CD14-positive monocyte (primary cell): Measurements from ENCODE around the gene HOXA13. TPM values are rescaled to one million over a fixed set of nuclear protein-coding genes. Genes with fewer than 3 reads are reported as not detected.

Source experiments
- DNase-seq, 3 donors: peaks; one replicate each; pipeline ENCODE4 v3.0.0-alpha.2; 2011 to 2022
- H2AFZ ChIP-seq: 2 replicates; pipeline ENCODE4 v1.6.0; 2012; ENCODE audit warnings: mild to moderate bottlenecking, low read depth, low read length, inconsistent platforms; ENCODE audit not compliant: insufficient read depth, poor library complexity, severe bottlenecking
- H3K27ac ChIP-seq, 2 donors: 1 replicate in 1 of 2; 2 replicates in 1 of 2; pipeline ENCODE4 v1.5.1; 2012 to 2013; ENCODE audit warnings: low read length in 2 of 2, control low read depth in 1 of 2, inconsistent platforms in 1 of 2, low read depth in 1 of 2, mild to moderate bottlenecking in 1 of 2
- H3K27me3 ChIP-seq, 2 donors: one replicate each; pipeline versions ENCODE4 v1.6.0 to v1.6.1; 2011 to 2013; ENCODE audit warnings: low read length in 2 of 2; ENCODE audit not compliant: control insufficient read depth in 2 of 2, insufficient read depth in 2 of 2
- H3K36me3 ChIP-seq, 2 donors: replicated peaks in 1 of 2; 1 replicate in 1 of 2; 2 replicates in 1 of 2; pipeline versions ENCODE4 v1.5.1 to v1.6.1; 2012 to 2013; ENCODE audit warnings: low read length in 2 of 2, control low read depth in 1 of 2, inconsistent platforms in 1 of 2, mild to moderate bottlenecking in 1 of 2; ENCODE audit not compliant: insufficient read depth in 2 of 2, control insufficient read depth in 1 of 2
- H3K4me1 ChIP-seq, 2 donors: 1 replicate in 1 of 2; 2 replicates in 1 of 2; pipeline versions ENCODE4 v1.5.1 to v1.6.1; 2012 to 2013; ENCODE audit warnings: low read length in 2 of 2, control low read depth in 1 of 2, inconsistent platforms in 1 of 2, mild to moderate bottlenecking in 1 of 2, moderate library complexity in 1 of 2; ENCODE audit not compliant: insufficient read depth in 2 of 2, control insufficient read depth in 1 of 2
- H3K4me2 ChIP-seq: replicated peaks from 2 replicates; pipeline ENCODE3; 2012; ENCODE audit warnings: low read length, moderate library complexity, mild to moderate bottlenecking; ENCODE audit not compliant: poor library complexity, severe bottlenecking; ENCODE audit errors: extremely low read depth
- H3K4me3 ChIP-seq, 3 experiments: fragments of 200-600 bp in 1 of 3; sonication (generic) in 1 of 3; replicated peaks in 1 of 3; 1 replicate in 2 of 3; 2 replicates in 1 of 3; pipeline ENCODE4 v1.5.1; 2011 to 2013; ENCODE audit warnings: low read length in 3 of 3, mild to moderate bottlenecking in 3 of 3, control low read depth in 2 of 3, low read depth in 2 of 3, inconsistent platforms in 1 of 3, moderate library complexity in 1 of 3
- H3K79me2 ChIP-seq: 2 replicates; pipeline ENCODE4 v1.6.0; 2012; ENCODE audit warnings: mild to moderate bottlenecking, control low read depth, inconsistent platforms, low read length, moderate library complexity; ENCODE audit not compliant: insufficient read depth
- H3K9ac ChIP-seq: 2 replicates; pipeline ENCODE4 v1.6.0; 2017; ENCODE audit warnings: low read length, mild to moderate bottlenecking; ENCODE audit not compliant: insufficient read depth, poor library complexity, severe bottlenecking
- H3K9me3 ChIP-seq, 2 donors: replicated peaks in 1 of 2; 1 replicate in 1 of 2; 2 replicates in 1 of 2; pipeline versions ENCODE4 v1.5.1 to v1.6.1; 2012 to 2013; ENCODE audit warnings: low read length in 2 of 2, control low read depth in 1 of 2; ENCODE audit not compliant: control insufficient read depth in 1 of 2, insufficient read depth in 1 of 2
- H4K20me1 ChIP-seq: 2 replicates; pipeline ENCODE4 v1.6.0; 2012; ENCODE audit warnings: mild to moderate bottlenecking, low read length, control low read depth, moderate library complexity; ENCODE audit not compliant: insufficient read depth
- H3K27ac Mint-ChIP-seq, 7 donors: one replicate each; pipeline ENCODE4 v1.8.0; 2020; ENCODE audit warnings: mild to moderate bottlenecking in 7 of 7, mixed read lengths in 7 of 7, moderate library complexity in 6 of 7, inconsistent platforms in 2 of 7
- H3K27me3 Mint-ChIP-seq, 3 donors: one replicate each; pipeline ENCODE4 v1.8.0; 2021 to 2022; ENCODE audit warnings: low read depth in 3 of 3, mild to moderate bottlenecking in 3 of 3, mixed read lengths in 3 of 3, moderate library complexity in 3 of 3, inconsistent platforms in 1 of 3
- H3K36me3 Mint-ChIP-seq, 2 donors: one replicate each; pipeline ENCODE4 v1.8.0; 2020; ENCODE audit warnings: mixed read lengths in 2 of 2, inconsistent platforms in 1 of 2, mild to moderate bottlenecking in 1 of 2
- H3K4me1 Mint-ChIP-seq: one replicate; pipeline ENCODE4 v1.8.0; 2020; ENCODE audit warnings: mild to moderate bottlenecking, mixed read lengths
- H3K4me3 Mint-ChIP-seq, 2 donors: one replicate each; pipeline ENCODE4 v1.8.0; 2020; ENCODE audit warnings: mild to moderate bottlenecking in 2 of 2, mixed read lengths in 2 of 2, moderate library complexity in 1 of 2
- H3K9me3 Mint-ChIP-seq, 7 donors: one replicate each; pipeline ENCODE4 v1.8.0; 2020 to 2022; ENCODE audit warnings: mixed read lengths in 7 of 7, mild to moderate bottlenecking in 6 of 7, moderate library complexity in 6 of 7, inconsistent platforms in 2 of 7
- CTCF ChIP-seq: fragments of 200-600 bp; IDR thresholded peaks from one replicate; pipeline ENCODE4 v1.8.0; 2022; ENCODE audit warnings: antibody characterized with exemption, mild to moderate bottlenecking
- WGBS: methylation state at CpG from one replicate; pipeline ENCODE4 v1.1.5; 2013; ENCODE audit warnings: missing lambda C conversion rate; ENCODE audit not compliant: insufficient coverage; 5-methylcytosine and 5-hydroxymethylcytosine counted together
- intact Hi-C, 2 donors: fragments of 100-400 bp; cut with micrococcal nuclease; formaldehyde crosslinking; loops; one replicate each; pipeline versions ENCODE4 v1.15.0 to v1.15.1; 2023
- polyA plus RNA-seq, 3 donors: library from polyadenylated mRNA; depleted of rRNA in 1 of 3; unstranded in 2 of 3; stranded (reverse) in 1 of 3; fragments of 300-500 nt in 2 of 3; fragments of >200 nt in 1 of 3; fragmentation: Illumina TruSeq in 2 of 3; gene quantifications; 1 replicate in 2 of 3; 2 replicates in 1 of 3; pipeline ENCODE4 v1.2.3, GENCODE V29; 2012 to 2021

The HOXA13 gene
- polyA plus RNA-seq, 3 donors = not detected

GRCh38 chr7:27179030-27179429 is 20.9 kb downstream of the HOXA13 start:
- no peak overlapping the region for H3K9ac ChIP-seq
- H3K27me3 ChIP-seq = peaks cover 52 to 100% of the 10 kb centered on the region in 2 donors
- Mint-ChIP-seq H3K9me3 (peaks cover 0 to 28% (median 12%) of the 10 kb centered on the region in 7 donors), H3K4me1 (peaks cover 27% of the 10 kb centered on the region), H3K36me3 (peaks cover 0 to 14% of the 10 kb centered on the region in 2 donors), H3K27ac (no peak overlapping the region), H3K27me3 (peaks cover 90 to 96% (median 96%) of the 10 kb centered on the region in 3 donors), H3K4me3 (peak overlapping the region; percentile 59 to 89)
- H3K4me1 ChIP-seq = peaks cover 20 to 25% of the 10 kb centered on the region in 2 donors
- no peak overlapping the region for H3K4me2 ChIP-seq
- H3K4me3 ChIP-seq = no peak overlapping the region
- H3K9me3 ChIP-seq = peaks cover 8 to 34% of the 10 kb centered on the region in 2 donors
- TF ChIP-seq CTCF = no peak
- no peaks in the 10 kb centered on the region for H3K79me2 ChIP-seq
- H2AFZ ChIP-seq = no peak overlapping the region
- H3K36me3 ChIP-seq = no peaks in the 10 kb centered on the region
- no peaks in the 10 kb centered on the region for H4K20me1 ChIP-seq
- DNase-seq = no peak
- intact Hi-C loops = no loop called here
- 91% methylated on average over 7 of the region's 14 CpGs for WGBS
- no peak overlapping the region for H3K27ac ChIP-seq

- H3K4me1 ChIP-seq = peaks cover 15 to 25% of the 10 kb centered on the region in 2 donors
- H3K27me3 Mint-ChIP-seq = peaks cover 86 to 95% (median 92%) of the 10 kb centered on the region in 3 donors
- H3K27ac Mint-ChIP-seq = no peak overlapping the region
- no peak overlapping the region for H3K4me3 ChIP-seq
- DNase-seq = no peak
- peaks cover 23% of the 10 kb centered on the region for H3K4me1 Mint-ChIP-seq
- H3K27ac ChIP-seq = no peak overlapping the region
- no peaks in the 10 kb centered on the region for H3K36me3 ChIP-seq
- no peaks in the 10 kb centered on the region for H4K20me1 ChIP-seq
- H3K4me2 ChIP-seq = no peak overlapping the region
- TF ChIP-seq CTCF = no peak
- H3K4me3 Mint-ChIP-seq = peak overlapping the region in 1 of 2 donors; percentile 89
- H3K79me2 ChIP-seq = no peaks in the 10 kb centered on the region
- H2AFZ ChIP-seq = no peak overlapping the region
- H3K9ac ChIP-seq = no peak overlapping the region
- H3K36me3 Mint-ChIP-seq = peaks cover 0 to 14% of the 10 kb centered on the region in 2 donors
- peaks cover 8 to 27% of the 10 kb centered on the region in 2 donors for H3K9me3 ChIP-seq
- 100% methylated on average over 2 of the region's 6 CpGs for WGBS
- H3K27me3 ChIP-seq = peaks cover 48 to 98% of the 10 kb centered on the region in 2 donors
- intact Hi-C loops = no loop called here
- peaks cover 0 to 24% (median 8%) of the 10 kb centered on the region in 7 donors for H3K9me3 Mint-ChIP-seq
Observed at GRCh38 chr7:27178366-27178765, 21.5 kb downstream of the HOXA13 start.
